ENCODE measurements around the gene NPIPA1. TPM values are rescaled to one million over a fixed set of nuclear protein-coding genes. Genes with fewer than 3 reads are reported as not detected.
A peak's percentile ranks its signal among the peaks of the same experiment; 100 is the strongest.
"Not testable (repeated sequence)": the region's sequence is repeated elsewhere in the genome, so short reads cannot be mapped to it uniquely, and the experiment has no call there.

The NPIPA1 gene
- total and polyA plus RNA-seq, 2 of the 13 experiments (the other 11 are each of a cell fraction or from before 2014, with no cell fraction given): 75.9 to 183 TPM

DNA sequence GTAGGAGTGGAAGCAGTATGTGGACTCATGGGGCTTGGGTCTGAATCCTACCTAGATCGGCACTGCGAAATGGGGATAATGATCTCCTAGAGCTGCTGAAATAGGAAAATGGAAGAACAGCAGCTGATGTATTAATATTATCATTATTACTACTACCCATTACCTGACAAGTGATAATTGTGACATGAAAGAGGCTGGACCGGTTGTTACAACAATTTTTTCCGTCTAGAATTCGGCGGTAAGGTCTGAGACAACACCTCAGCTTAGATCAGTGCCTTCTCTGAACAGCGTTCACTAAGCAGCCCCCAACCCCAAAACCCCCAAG, 37.0 kb downstream of the NPIPA1 start:
- H3K27ac ChIP-seq (ENCODE audit: extremely low read length, insufficient read depth, low read length); FAIRE-seq; ATAC-seq; H3K36me3 ChIP-seq (replicated peaks in 1 of 2; ENCODE audit: control insufficient read depth in 1 of 2, insufficient read depth in 2 of 2, low read length in 2 of 2); H3K9me3 ChIP-seq (ENCODE audit: low read length); intact Hi-C loops (cut with micrococcal nuclease; ENCODE audit: unreplicated experiment); H3K27me3 ChIP-seq (ENCODE audit: control insufficient read depth in 1 of 2, insufficient read depth in 2 of 2, low read length in 2 of 2); H2AFZ ChIP-seq (ENCODE audit: low read length); CTCF ChIA-PET (ENCODE audit: low intra/inter-chr PET ratio, low total read pairs); in situ Hi-C loops (cut with HindIII; ENCODE audit: extremely low pct_ligation_motif_present, low pct_unique_long_range_greater_than_20kb); BruUV-seq (replicated peaks): not testable (repeated sequence)
- Histone ChIP-seq H3K4me3 (replicated peaks in 1 of 3; ENCODE audit: insufficient read depth in 1 of 3, low read depth in 2 of 3, low read length in 3 of 3) (peak overlapping the region; percentile 80 to 99 (median 85); a peak in 5 of 6 replicates), H3K9ac (ENCODE audit: insufficient read depth, low read depth, low read length) (peak overlapping the region; percentile 92), H3K4me2 (ENCODE audit: low read depth, low read length) (peak overlapping the region; percentile 95), H4K20me1 (ENCODE audit: insufficient read depth, low read length) (peaks cover 20% of the 10 kb centered on the region), H3K4me1 (ENCODE audit: insufficient read depth, low read length) (peaks cover 46% of the 10 kb centered on the region), H3K79me2 (ENCODE audit: insufficient read depth, low read length) (peaks cover 41% of the 10 kb centered on the region)
- peak in 1 of 2 experiments; percentile 48; a peak in 1 of 4 replicates for TF ChIP-seq POLR2A (IDR thresholded peaks at IDR 0.05; ENCODE audit: insufficient read depth in 1 of 2, low read depth in 2 of 2, low read length in 2 of 2)
- TF ChIP-seq NFKBIZ (CRISPR knock-in tag; IDR thresholded peaks at IDR 0.05): 0 out of 2 replicates have a peak, but pooled peaks have one; percentile 5
- TF ChIP-seq PATZ1 (CRISPR knock-in tag; IDR thresholded peaks at IDR 0.05): 0 out of 2 replicates have a peak, but pooled peaks have one; percentile 12
- WGBS (ENCODE audit: low lambda C conversion rate): 3% methylated on average over 7 of the region's 7 CpGs
- peak; percentile 66 for DNase-seq (ENCODE audit: low spot score)
- POLR2A ChIA-PET: interaction anchor here (1.0 kb wide), 1 partner anchor 17 kb away, joined by 3 read pairs; no protein-coding TSS in a partner anchor

GRCh38 chr16:14974656-14975417, 37.6 kb downstream of the NPIPA1 start, which contains the start of gene PDXDC1:
Gene PDXDC1, plus strand, starts transcription at chr16:14975026. Its CDS starts 174 bp downstream, at chr16:14975200.
- FAIRE-seq; in situ Hi-C loops (cut with HindIII; ENCODE audit: extremely low pct_ligation_motif_present, low pct_unique_long_range_greater_than_20kb); H3K36me3 ChIP-seq (replicated peaks in 1 of 2; ENCODE audit: control insufficient read depth in 1 of 2, insufficient read depth in 2 of 2, low read length in 2 of 2); H3K9me3 ChIP-seq (ENCODE audit: low read length); BruUV-seq (replicated peaks); H3K27me3 ChIP-seq (ENCODE audit: control insufficient read depth in 1 of 2, insufficient read depth in 2 of 2, low read length in 2 of 2); intact Hi-C loops (cut with micrococcal nuclease; ENCODE audit: unreplicated experiment); CTCF ChIA-PET (ENCODE audit: low intra/inter-chr PET ratio, low total read pairs); H2AFZ ChIP-seq (ENCODE audit: low read length): not testable (repeated sequence)
- H3K4me3 ChIP-seq (replicated peaks in 1 of 3; ENCODE audit: insufficient read depth in 1 of 3, low read depth in 2 of 3, low read length in 3 of 3): peak within 1 kb of the TSS; percentile 80 to 99 (median 85)
- DNase-seq (ENCODE audit: low spot score) (peak; percentile 90), ATAC-seq (peak; percentile 90)
- peaks cover 51% of the 10 kb centered on the region for H3K4me1 ChIP-seq (ENCODE audit: insufficient read depth, low read length)
- peak within 1 kb of the TSS; percentile 74 for H3K27ac ChIP-seq (ENCODE audit: extremely low read length, insufficient read depth, low read length)
- H3K4me2 ChIP-seq (ENCODE audit: low read depth, low read length): peak within 1 kb of the TSS; percentile 95
- H4K20me1 ChIP-seq (ENCODE audit: insufficient read depth, low read length): peaks cover 22% of the 10 kb centered on the region
- H3K9ac ChIP-seq (ENCODE audit: insufficient read depth, low read depth, low read length): peak within 1 kb of the TSS; percentile 92
- peaks cover 46% of the 10 kb centered on the region for H3K79me2 ChIP-seq (ENCODE audit: insufficient read depth, low read length)
- 1% methylated on average over 33 of the region's 74 CpGs for WGBS (ENCODE audit: low lambda C conversion rate)
- POLR2A ChIA-PET: interaction anchor here (0.6 to 1.0 kb wide), 2 partner anchors 18 to 20 kb away, joined by 3 read pairs; no protein-coding TSS in a partner anchor
- TF ChIP-seq ZNF614 (CRISPR knock-in tag; IDR thresholded peaks at IDR 0.05; ENCODE audit: borderline replicate concordance): peak; percentile 66; the same call in 1 of the 2 replicates
- 0 out of 2 replicates have a peak, but pooled peaks have one; percentile 40 for TF ChIP-seq ZNF12 (CRISPR knock-in tag; IDR thresholded peaks at IDR 0.05)
- 0 out of 2 replicates have a peak, but pooled peaks have one; percentile 76 for TF ChIP-seq LBX2 (CRISPR knock-in tag; IDR thresholded peaks at IDR 0.05; ENCODE audit: borderline replicate concordance)
- TF ChIP-seq ZNF883 (CRISPR knock-in tag; IDR thresholded peaks at IDR 0.05; ENCODE audit: not compliant biosample characterization): peak; percentile 86
- TF ChIP-seq ZNF7 (CRISPR knock-in tag; IDR thresholded peaks at IDR 0.05): peak; percentile 61
- TF ChIP-seq ZFP82 (CRISPR knock-in tag; IDR thresholded peaks at IDR 0.05; ENCODE audit: borderline replicate concordance): 0 out of 2 replicates have a peak, but pooled peaks have one; percentile 49
- 0 out of 2 replicates have a peak, but pooled peaks have one; percentile 25 for TF ChIP-seq TOE1 (CRISPR knock-in tag; IDR thresholded peaks at IDR 0.05)
- peak; percentile 82; the same call in 1 of the 2 replicates for TF ChIP-seq ZNF766 (CRISPR knock-in tag; IDR thresholded peaks at IDR 0.05; ENCODE audit: borderline replicate concordance)
- peak; percentile 92 to 97 for TF ChIP-seq HMGXB4 (CRISPR knock-in tag; IDR thresholded peaks at IDR 0.05; ENCODE audit: borderline replicate concordance in 1 of 2, low read depth in 1 of 2)
